ENCODE results near the gene PKP4. TPM values are rescaled to one million over a fixed set of nuclear protein-coding genes. Genes with fewer than 3 reads are reported as not detected.

Gene PKP4
- polyA plus RNA-seq, 3 donors = 148 to 213 (median 171) TPM

GRCh38 chr2:158510887-158511286 is 54.1 kb downstream of the PKP4 start:
- no peak for DNase-seq (ENCODE audit: extremely low read depth in 1 of 11, low read depth in 9 of 11, low spot score in 4 of 11)

- DNase-seq (ENCODE audit: extremely low read depth in 1 of 11, low read depth in 9 of 11, low spot score in 4 of 11) = no peak
Observed at GRCh38 chr2:158511706-158512105, 55.0 kb downstream of the PKP4 start.

- DNase-seq (ENCODE audit: extremely low read depth in 1 of 11, low read depth in 9 of 11, low spot score in 4 of 11) = no peak
Observed at GRCh38 chr2:158512323-158512722, 55.6 kb downstream of the PKP4 start.

GRCh38 chr2:158513841-158514240 is 57.1 kb downstream of the PKP4 start:
- no peak for DNase-seq (ENCODE audit: extremely low read depth in 1 of 11, low read depth in 9 of 11, low spot score in 4 of 11)

GRCh38 chr2:158518084-158518483 is 61.3 kb downstream of the PKP4 start:
- DNase-seq (ENCODE audit: extremely low read depth in 1 of 11, low read depth in 9 of 11, low spot score in 4 of 11) = no peak

GRCh38 chr2:158519481-158519880 is 62.7 kb downstream of the PKP4 start:
- DNase-seq (ENCODE audit: extremely low read depth in 1 of 11, low read depth in 9 of 11, low spot score in 4 of 11) = no peak

- DNase-seq (ENCODE audit: extremely low read depth in 1 of 11, low read depth in 9 of 11, low spot score in 4 of 11) = no peak
Observed at GRCh38 chr2:158529379-158530259, 72.9 kb downstream of the PKP4 start.

- no peak for DNase-seq (ENCODE audit: extremely low read depth in 1 of 11, low read depth in 9 of 11, low spot score in 4 of 11)
Observed at GRCh38 chr2:158530829-158531228, 74.1 kb downstream of the PKP4 start.

- DNase-seq (ENCODE audit: extremely low read depth in 1 of 11, low read depth in 9 of 11, low spot score in 4 of 11) = no peak
Observed at GRCh38 chr2:158533009-158533408, 76.3 kb downstream of the PKP4 start.

GRCh38 chr2:158539176-158540005 is 82.6 kb downstream of the PKP4 start:
- peak; percentile 7 to 61 (median 26) for DNase-seq (ENCODE audit: extremely low read depth in 1 of 11, low read depth in 9 of 11, low spot score in 4 of 11)

- no peak for DNase-seq (ENCODE audit: extremely low read depth in 1 of 11, low read depth in 9 of 11, low spot score in 4 of 11)
Observed at GRCh38 chr2:158542577-158542976, 85.8 kb downstream of the PKP4 start.

GRCh38 chr2:158543957-158544356 is 87.2 kb downstream of the PKP4 start:
- DNase-seq (ENCODE audit: extremely low read depth in 1 of 11, low read depth in 9 of 11, low spot score in 4 of 11) = no peak

GRCh38 chr2:158544998-158545397 is 88.2 kb downstream of the PKP4 start:
- no peak for DNase-seq (ENCODE audit: extremely low read depth in 1 of 11, low read depth in 9 of 11, low spot score in 4 of 11)

GRCh38 chr2:158546412-158547144 is 89.8 kb downstream of the PKP4 start:
- no peak for DNase-seq (ENCODE audit: extremely low read depth in 1 of 11, low read depth in 9 of 11, low spot score in 4 of 11)

GRCh38 chr2:158553257-158553656 is 96.5 kb downstream of the PKP4 start:
- no peak for DNase-seq (ENCODE audit: extremely low read depth in 1 of 11, low read depth in 9 of 11, low spot score in 4 of 11)

GRCh38 chr2:158554996-158555395 is 98.2 kb downstream of the PKP4 start:
- no peak for DNase-seq (ENCODE audit: extremely low read depth in 1 of 11, low read depth in 9 of 11, low spot score in 4 of 11)

- no peak for DNase-seq (ENCODE audit: extremely low read depth in 1 of 11, low read depth in 9 of 11, low spot score in 4 of 11)
Observed at GRCh38 chr2:158556124-158556523, 99.4 kb downstream of the PKP4 start.

GRCh38 chr2:158557752-158558151 is 101.0 kb downstream of the PKP4 start:
- no peak for DNase-seq (ENCODE audit: extremely low read depth in 1 of 11, low read depth in 9 of 11, low spot score in 4 of 11)

- no peak for DNase-seq (ENCODE audit: extremely low read depth in 1 of 11, low read depth in 9 of 11, low spot score in 4 of 11)
Observed at GRCh38 chr2:158559252-158559651, 102.5 kb downstream of the PKP4 start.

- no peak for DNase-seq (ENCODE audit: extremely low read depth in 1 of 11, low read depth in 9 of 11, low spot score in 4 of 11)
Observed at GRCh38 chr2:158560259-158560658, 103.5 kb downstream of the PKP4 start.
